ENCODE measurements around the gene PRSS8. TPM values are rescaled to one million over a fixed set of nuclear protein-coding genes. Genes with fewer than 3 reads are reported as not detected.

The PRSS8 gene
- polyA plus RNA-seq, 3 donors = 0.15 TPM; not detected in 2

- no peak overlapping the region for H3K27ac ChIP-seq (ENCODE audit: low read depth in 1 of 2, low read length in 2 of 2)
- H3K27me3 ChIP-seq (ENCODE audit: control insufficient read depth in 2 of 2, insufficient read depth in 2 of 2, low read length in 2 of 2) = no peaks in the 10 kb centered on the region
- H3K4me3 ChIP-seq (replicated peaks in 1 of 3; ENCODE audit: low read depth in 2 of 3, low read length in 3 of 3) = no peak overlapping the region
- H3K36me3 Mint-ChIP-seq = peaks cover 36 to 40% of the 10 kb centered on the region in 2 donors
- peak in 1 of 3 donors; percentile 2 for DNase-seq
- H3K79me2 ChIP-seq (ENCODE audit: insufficient read depth, low read length) = peaks cover 46% of the 10 kb centered on the region
- peaks cover 34 to 38% of the 10 kb centered on the region in 2 donors for H3K36me3 ChIP-seq (replicated peaks in 1 of 2; ENCODE audit: control insufficient read depth in 1 of 2, insufficient read depth in 2 of 2, low read length in 2 of 2)
- no peaks in the 10 kb centered on the region for H3K9me3 Mint-ChIP-seq
- H4K20me1 ChIP-seq (ENCODE audit: insufficient read depth, low read length) = peaks cover 8% of the 10 kb centered on the region
- 91% methylated on average over 19 of the region's 26 CpGs for WGBS (ENCODE audit: insufficient coverage)
- H3K4me2 ChIP-seq (replicated peaks; ENCODE audit: extremely low read depth, low read length, poor library complexity, severe bottlenecking) = no peak overlapping the region
- H3K9me3 ChIP-seq (replicated peaks in 1 of 2; ENCODE audit: control insufficient read depth in 1 of 2, insufficient read depth in 1 of 2, low read length in 2 of 2) = no peaks in the 10 kb centered on the region
- TF ChIP-seq CTCF (IDR thresholded peaks at IDR 0.05) = no peak
- intact Hi-C loops (cut with micrococcal nuclease) = loop anchor here (10.0 kb wide), 2 partner anchors 154 to 764 kb away; partner anchors contain the start of gene ZNF267 (in 1 of the 2)
- no peak overlapping the region for H2AFZ ChIP-seq (ENCODE audit: insufficient read depth, low read depth, low read length, poor library complexity, severe bottlenecking)
- no peak overlapping the region for H3K4me3 Mint-ChIP-seq
- peaks cover 0 to 2% (median 0%) of the 10 kb centered on the region in 3 donors for H3K27me3 Mint-ChIP-seq (ENCODE audit: low read depth in 3 of 3)
- peaks cover 60% of the 10 kb centered on the region for H3K4me1 Mint-ChIP-seq
- no peak overlapping the region for H3K9ac ChIP-seq (ENCODE audit: insufficient read depth, low read length, poor library complexity, severe bottlenecking)
- H3K4me1 ChIP-seq (ENCODE audit: control insufficient read depth in 1 of 2, insufficient read depth in 2 of 2, low read length in 2 of 2) = peaks cover 65 to 79% of the 10 kb centered on the region in 2 donors
- H3K27ac Mint-ChIP-seq = peak overlapping the region; percentile 35 to 98 (median 69)
Observed at GRCh38 chr16:31110106-31111034, 25.2 kb downstream of the PRSS8 start.

- 98% methylated on average over 6 of the region's 12 CpGs for WGBS (ENCODE audit: insufficient coverage)
- H3K36me3 Mint-ChIP-seq = peaks cover 34 to 36% of the 10 kb centered on the region in 2 donors
- H2AFZ ChIP-seq (ENCODE audit: insufficient read depth, low read depth, low read length, poor library complexity, severe bottlenecking) = no peak overlapping the region
- no peak for DNase-seq
- no peak overlapping the region for H3K9ac ChIP-seq (ENCODE audit: insufficient read depth, low read length, poor library complexity, severe bottlenecking)
- no peak for TF ChIP-seq CTCF (IDR thresholded peaks at IDR 0.05)
- H3K36me3 ChIP-seq (replicated peaks in 1 of 2; ENCODE audit: control insufficient read depth in 1 of 2, insufficient read depth in 2 of 2, low read length in 2 of 2) = peaks cover 34 to 38% of the 10 kb centered on the region in 2 donors
- peaks cover 56% of the 10 kb centered on the region for H3K4me1 Mint-ChIP-seq
- H3K4me1 ChIP-seq (ENCODE audit: control insufficient read depth in 1 of 2, insufficient read depth in 2 of 2, low read length in 2 of 2) = peaks cover 58 to 71% of the 10 kb centered on the region in 2 donors
- peak overlapping the region; percentile 99 for H3K4me2 ChIP-seq (replicated peaks; ENCODE audit: extremely low read depth, low read length, poor library complexity, severe bottlenecking)
- H4K20me1 ChIP-seq (ENCODE audit: insufficient read depth, low read length) = peaks cover 8% of the 10 kb centered on the region
- peak overlapping the region in 1 of 2 donors; percentile 70 for H3K4me3 Mint-ChIP-seq
- H3K27ac Mint-ChIP-seq = peak overlapping the region in 4 of 7 donors; percentile 26 to 85 (median 72)
- peaks cover 39% of the 10 kb centered on the region for H3K79me2 ChIP-seq (ENCODE audit: insufficient read depth, low read length)
- no peaks in the 10 kb centered on the region for H3K9me3 ChIP-seq (replicated peaks in 1 of 2; ENCODE audit: control insufficient read depth in 1 of 2, insufficient read depth in 1 of 2, low read length in 2 of 2)
- peaks cover 0 to 2% (median 0%) of the 10 kb centered on the region in 3 donors for H3K27me3 Mint-ChIP-seq (ENCODE audit: low read depth in 3 of 3)
- no peak overlapping the region for H3K27ac ChIP-seq (ENCODE audit: low read depth in 1 of 2, low read length in 2 of 2)
- no peaks in the 10 kb centered on the region for H3K9me3 Mint-ChIP-seq
- intact Hi-C loops (cut with micrococcal nuclease) = loop anchor here (10.0 kb wide), 2 partner anchors 155 to 765 kb away; partner anchors contain the start of gene ZNF267 (in 1 of the 2)
- no peaks in the 10 kb centered on the region for H3K27me3 ChIP-seq (ENCODE audit: control insufficient read depth in 2 of 2, insufficient read depth in 2 of 2, low read length in 2 of 2)
- peak overlapping the region in 1 of 3 experiments; percentile 93 for H3K4me3 ChIP-seq (replicated peaks in 1 of 3; ENCODE audit: low read depth in 2 of 3, low read length in 3 of 3)
Observed at GRCh38 chr16:31109622-31110021, 25.9 kb downstream of the PRSS8 start.
